CD4-positive, alpha-beta T cell (primary cell): ENCODE data around the gene GJA10. TPM values are rescaled to one million over a fixed set of nuclear protein-coding genes. Genes with fewer than 3 reads are reported as not detected.

ENCODE experiments used
- ATAC-seq: fragments of 200-7000 bp; cut with Tn5 transposase; one replicate; pipeline ENCODE4 v1.10.0; 2022; ENCODE audit warnings: mild to moderate bottlenecking; ENCODE audit not compliant: poor library complexity
- CTCF ChIA-PET: fragments of 350-600 bp; sonication (Branson Sonifier 250); formaldehyde crosslinking; loops from one replicate; lab custom pipeline; 2021; ENCODE audit warnings: antibody characterized with exemption, inconsistent platforms; lab: Charles Lee
- POLR2A ChIA-PET: fragments of 350-600 bp; sonication (Branson Sonifier 250); formaldehyde crosslinking; loops from one replicate; lab custom pipeline; 2021; ENCODE audit warnings: antibody characterized with exemption, inconsistent platforms; lab: Charles Lee
- DNase-seq, 14 experiments: peaks; one replicate each; pipeline ENCODE4 v3.0.0-alpha.2; 2013 to 2020; ENCODE audit warnings: mixed read lengths in 2 of 14
- H3K27ac ChIP-seq, 2 donors: one replicate each; pipeline versions ENCODE4 v1.5.1 to v1.7.0; 2013; ENCODE audit warnings: low read length in 2 of 2, low read depth in 1 of 2, mild to moderate bottlenecking in 1 of 2
- H3K27me3 ChIP-seq, 2 experiments: 1 replicate in 1 of 2; 2 replicates in 1 of 2; pipeline versions ENCODE4 v1.6.1 to v1.7.0; 2013; ENCODE audit warnings: low read length in 2 of 2, control low read depth in 1 of 2, mild to moderate bottlenecking in 1 of 2, moderate library complexity in 1 of 2; ENCODE audit not compliant: insufficient read depth in 2 of 2, control insufficient read depth in 1 of 2
- H3K36me3 ChIP-seq: one replicate; pipeline ENCODE4 v1.6.1; 2013; ENCODE audit warnings: low read length, control low read depth; ENCODE audit not compliant: insufficient read depth
- H3K4me1 ChIP-seq: one replicate; pipeline ENCODE4 v1.6.1; 2013; ENCODE audit warnings: low read length, control low read depth; ENCODE audit not compliant: insufficient read depth
- H3K4me3 ChIP-seq: one replicate; pipeline ENCODE4 v1.5.1; 2013; ENCODE audit warnings: mild to moderate bottlenecking, low read length, moderate library complexity
- H3K9me3 ChIP-seq, 2 experiments: 1 replicate in 1 of 2; 2 replicates in 1 of 2; pipeline versions ENCODE4 v1.6.1 to v1.7.0; 2013; ENCODE audit warnings: low read length in 2 of 2, mild to moderate bottlenecking in 2 of 2, control low read depth in 1 of 2, moderate library complexity in 1 of 2; ENCODE audit not compliant: control insufficient read depth in 1 of 2, insufficient read depth in 1 of 2
- H3K27ac Mint-ChIP-seq: one replicate; pipeline ENCODE4 v1.8.0; 2020; ENCODE audit warnings: mixed read lengths
- H3K27me3 Mint-ChIP-seq: one replicate; pipeline ENCODE4 v1.8.0; 2021; ENCODE audit warnings: mixed read lengths
- H3K36me3 Mint-ChIP-seq: one replicate; pipeline ENCODE4 v1.8.0; 2021; ENCODE audit warnings: low read depth, mixed read lengths
- H3K4me1 Mint-ChIP-seq: one replicate; pipeline ENCODE4 v1.8.0; 2021; ENCODE audit warnings: low read depth, mixed read lengths
- H3K4me3 Mint-ChIP-seq: one replicate; pipeline ENCODE4 v1.8.0; 2020; ENCODE audit warnings: mild to moderate bottlenecking, mixed read lengths
- H3K9me3 Mint-ChIP-seq: one replicate; pipeline ENCODE4 v1.8.0; 2020; ENCODE audit warnings: mixed read lengths
- CTCF ChIP-seq: fragments of 200-600 bp; IDR thresholded peaks from one replicate; pipeline ENCODE4 v1.8.0; 2022; ENCODE audit warnings: antibody characterized with exemption, mild to moderate bottlenecking
- intact Hi-C, 2 experiments: fragments of 100-400 bp; cut with DNase I in 1 of 2; cut with micrococcal nuclease in 1 of 2; formaldehyde crosslinking; loops; one replicate each; pipeline versions ENCODE4 v1.15.1 to v1.9.0; 2023 to 2025; cut with DNase I, micrococcal nuclease
- total RNA-seq, 174 experiments: library from RNA in 2 of 174; stranded (reverse) in 2 of 174; gene quantifications; one replicate each; pipeline ENCODE4 v1.2.3 and lab custom pipeline; 2021 to 2026

GJA10 gene
- total RNA-seq, 2 experiments from 2014 or later, result not detected

GRCh38 chr6:89910902-89911240 is 16.6 kb downstream of the GJA10 start:
- H3K9me3 Mint-ChIP-seq, result no peaks in the 10 kb centered on the region
- ChIA-PET POLR2A (no interaction called here), CTCF (no interaction called here)
- Histone ChIP-seq H3K27me3 (no peaks in the 10 kb centered on the region), H3K9me3 (peaks cover 3 to 7% of the 10 kb centered on the region in 2 experiments), H3K4me3 (no peak overlapping the region), H3K27ac (no peak overlapping the region), H3K4me1 (no peaks in the 10 kb centered on the region), H3K36me3 (no peaks in the 10 kb centered on the region)
- DNase-seq (no peak), ATAC-seq (no peak)
- no peaks in the 10 kb centered on the region for H3K27me3 Mint-ChIP-seq
- no peaks in the 10 kb centered on the region for H3K4me1 Mint-ChIP-seq
- no peak for TF ChIP-seq CTCF
- H3K4me3 Mint-ChIP-seq, result no peak overlapping the region
- no peak overlapping the region for H3K27ac Mint-ChIP-seq
- no peaks in the 10 kb centered on the region for H3K36me3 Mint-ChIP-seq
- intact Hi-C loops, result no loop called here

GRCh38 chr6:89916136-89916920 is 22.1 kb downstream of the GJA10 start:
- POLR2A ChIA-PET, result no interaction called here
- Histone ChIP-seq H3K36me3 (no peaks in the 10 kb centered on the region), H3K9me3 (peaks cover 18% of the 10 kb centered on the region in 2 experiments), H3K27ac (no peak overlapping the region), H3K4me3 (no peak overlapping the region), H3K27me3 (no peaks in the 10 kb centered on the region), H3K4me1 (no peaks in the 10 kb centered on the region)
- DNase-seq, result no peak
- intact Hi-C loops, result no loop called here
- CTCF ChIA-PET, result no interaction called here
- Mint-ChIP-seq H3K36me3 (no peaks in the 10 kb centered on the region), H3K9me3 (peaks cover 8% of the 10 kb centered on the region), H3K27ac (no peak overlapping the region), H3K4me3 (no peak overlapping the region), H3K4me1 (peaks cover 5% of the 10 kb centered on the region), H3K27me3 (no peaks in the 10 kb centered on the region)
- no peak for ATAC-seq
- TF ChIP-seq CTCF, result no peak

GRCh38 chr6:89917216-89917615 is 22.9 kb downstream of the GJA10 start:
- Mint-ChIP-seq H3K4me3 (no peak overlapping the region), H3K27ac (no peak overlapping the region), H3K27me3 (no peaks in the 10 kb centered on the region), H3K4me1 (peaks cover 5% of the 10 kb centered on the region), H3K9me3 (peaks cover 8% of the 10 kb centered on the region), H3K36me3 (no peaks in the 10 kb centered on the region)
- DNase-seq (no peak), ATAC-seq (no peak)
- POLR2A ChIA-PET, result no interaction called here
- Histone ChIP-seq H3K27ac (no peak overlapping the region), H3K4me3 (no peak overlapping the region), H3K9me3 (peaks cover 18% of the 10 kb centered on the region in 2 experiments), H3K4me1 (no peaks in the 10 kb centered on the region), H3K27me3 (no peaks in the 10 kb centered on the region), H3K36me3 (no peaks in the 10 kb centered on the region)
- intact Hi-C loops, result no loop called here
- no peak for TF ChIP-seq CTCF
- CTCF ChIA-PET, result no interaction called here
